NCI-H2196 treated with DMSO at 0.1 percent for 48 hours (cell line): ENCODE measurements around the gene COL11A1.
"Not testable (repeated sequence)": the region's sequence is repeated elsewhere in the genome, so short reads cannot be mapped to it uniquely, and the experiment has no call there.

Source experiments
- DNase-seq: peaks from one replicate; lab custom pipeline; 2025; ENCODE audit not compliant: unreplicated experiment; lab: John Stamatoyannopoulos, UW

Gene COL11A1

DNA sequence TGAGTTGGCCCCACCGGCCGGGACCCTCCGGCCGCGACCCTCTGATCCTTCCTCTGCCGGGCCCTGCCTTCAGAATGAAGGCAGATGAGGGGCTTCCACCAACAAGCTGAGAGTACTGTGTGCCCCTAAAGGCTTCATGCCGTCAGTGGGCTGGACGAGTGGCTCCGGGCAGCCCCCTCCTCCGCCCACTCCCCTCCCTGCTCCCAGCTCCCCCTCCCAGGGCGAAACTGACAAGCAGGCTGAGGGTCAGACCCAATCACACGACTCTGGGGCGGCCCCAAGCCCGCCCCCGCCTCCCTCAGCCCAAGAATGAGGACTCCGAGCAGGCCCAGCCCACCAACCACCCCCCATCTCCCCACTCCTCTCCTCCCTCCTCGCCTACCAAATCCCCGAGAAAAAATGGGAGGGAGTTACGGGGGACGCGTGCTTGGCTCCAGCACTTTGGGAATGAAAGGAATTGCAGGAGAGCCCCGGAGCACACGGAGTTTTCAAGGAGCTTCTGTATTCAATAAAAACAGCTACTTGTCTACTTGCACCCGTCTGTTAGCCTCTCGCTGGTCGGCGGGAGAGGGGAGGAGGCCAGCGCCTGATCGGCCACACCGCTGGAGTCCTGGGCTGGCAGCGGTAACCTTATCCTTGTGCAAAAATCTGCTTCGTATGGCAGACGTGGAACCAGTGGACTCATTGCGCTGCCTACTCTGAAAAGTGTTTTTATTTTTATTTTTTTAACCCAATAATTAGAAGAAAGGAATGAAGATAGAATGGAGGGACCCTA is at the start of gene COL11A1:
Gene COL11A1, minus strand, starts transcription at position 147 of the 775 bp plus-strand sequence. CDS start 344 bp downstream, outside the sequence.
- DNase-seq: no peak

DNA sequence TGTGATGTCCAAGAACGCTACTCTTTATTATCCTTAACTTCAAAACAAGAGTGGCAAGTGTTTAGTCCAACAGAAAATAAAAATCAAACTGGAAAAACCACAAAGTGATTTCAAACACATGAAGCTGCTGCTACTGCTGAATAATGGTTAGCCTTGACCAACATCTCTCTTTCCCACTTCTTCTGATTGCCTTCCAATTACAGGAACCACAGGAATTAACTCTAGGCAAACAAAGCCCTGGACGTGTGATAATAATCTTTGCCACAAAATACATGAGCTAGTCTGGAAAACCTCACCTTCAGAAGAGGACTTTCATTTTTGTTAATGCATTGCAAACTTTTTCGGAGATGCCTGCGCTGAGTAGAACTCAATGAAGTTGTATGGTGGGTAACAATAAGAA is 48.6 kb upstream of the COL11A1 start:
- no peak for DNase-seq

DNA sequence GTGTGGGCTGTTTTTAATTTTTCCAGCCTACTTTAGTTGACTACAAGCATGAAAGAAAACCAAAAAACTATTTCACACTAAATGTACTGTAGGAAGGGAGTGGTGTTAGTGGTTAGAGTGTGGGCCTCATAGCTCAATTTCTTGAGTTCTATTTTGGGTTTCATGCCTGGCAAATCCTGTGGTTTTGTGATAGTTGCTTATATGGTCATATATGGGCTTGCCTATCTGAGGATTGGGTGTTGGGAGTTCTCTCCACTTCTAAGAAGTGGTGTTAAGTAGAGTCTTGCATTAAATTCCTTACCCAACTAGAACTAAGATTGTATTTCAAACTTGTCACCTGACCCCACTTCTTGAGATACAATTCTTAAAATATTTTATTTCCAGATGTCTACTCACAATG is 37.8 kb upstream of the COL11A1 start:
- DNase-seq: no peak

DNA sequence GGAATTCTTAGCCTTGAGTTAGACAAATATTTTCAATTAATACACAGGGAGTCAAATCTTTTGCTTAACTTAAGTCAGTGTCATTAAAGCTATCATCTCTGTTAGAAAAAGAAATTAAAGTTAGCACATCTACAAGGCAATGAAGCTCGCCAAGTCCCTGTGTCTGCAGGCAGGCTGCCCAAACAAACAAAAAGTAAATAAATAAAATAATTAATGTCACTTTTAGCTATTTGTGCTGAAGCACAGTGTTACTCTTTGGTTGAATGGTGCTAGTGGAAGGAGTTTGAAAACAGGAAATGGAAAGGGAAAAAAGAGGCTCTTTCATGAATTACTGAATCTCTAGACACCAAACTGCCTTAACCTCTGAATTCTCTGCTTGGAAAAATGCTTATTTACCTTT is 37.1 kb upstream of the COL11A1 start:
- no peak for DNase-seq

DNA sequence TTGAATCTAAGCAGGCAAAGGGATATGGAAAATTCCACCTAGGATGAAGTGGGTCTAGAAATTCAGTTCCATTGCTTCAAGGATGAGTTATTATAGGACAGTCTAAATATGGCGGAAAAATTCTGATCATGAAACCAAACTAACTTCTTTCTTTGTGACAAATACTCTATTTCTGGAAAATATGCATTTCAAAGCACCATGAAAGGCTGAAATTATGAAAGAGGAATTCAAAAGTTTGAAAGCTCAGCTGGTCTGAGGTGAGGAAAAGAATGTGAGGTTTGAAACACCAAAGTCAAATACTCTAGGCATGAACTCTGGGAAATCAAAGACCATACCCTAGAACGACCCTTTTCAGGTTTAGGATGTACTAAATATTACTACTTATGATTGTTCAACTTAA is 36.4 kb upstream of the COL11A1 start:
- DNase-seq: no peak

DNA sequence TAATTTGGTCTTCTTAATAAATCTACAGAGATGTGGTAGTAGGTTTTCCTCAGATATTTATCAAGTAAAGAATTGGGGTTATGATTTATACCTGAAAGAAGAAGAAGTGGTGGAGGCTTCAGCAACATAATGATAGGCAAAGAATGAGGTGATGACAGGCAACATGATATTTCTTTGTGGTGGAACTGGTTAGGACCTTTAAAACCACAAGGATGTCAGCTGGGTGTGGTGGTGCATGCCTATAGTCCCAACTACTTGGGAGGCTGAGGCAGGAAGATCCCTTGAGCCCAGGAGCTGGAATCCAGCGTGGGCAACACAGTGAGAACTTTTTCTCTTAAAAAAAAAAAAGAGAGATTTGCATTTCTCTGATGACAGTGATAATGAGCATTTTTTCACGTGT is 34.1 kb upstream of the COL11A1 start:
- DNase-seq: no peak

DNA sequence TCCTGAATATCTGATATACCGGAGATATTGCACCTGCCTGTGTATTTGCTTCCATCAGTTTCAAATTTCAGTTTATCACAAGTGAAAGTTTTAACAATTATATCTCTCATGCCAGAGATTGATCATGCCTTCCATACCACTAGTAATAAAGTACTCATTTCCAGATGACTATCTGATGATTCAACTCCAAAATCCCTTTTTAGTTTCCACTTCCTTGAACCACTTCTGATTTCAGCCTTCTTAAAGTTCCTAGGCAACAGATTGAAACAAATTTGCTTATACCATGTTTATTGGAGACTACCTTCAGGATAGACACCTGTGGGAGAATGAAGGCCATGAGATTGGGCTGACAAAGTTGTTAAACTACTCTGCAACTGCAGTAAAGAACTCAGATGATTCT is 21.5 kb upstream of the COL11A1 start:
- no peak for DNase-seq

DNA sequence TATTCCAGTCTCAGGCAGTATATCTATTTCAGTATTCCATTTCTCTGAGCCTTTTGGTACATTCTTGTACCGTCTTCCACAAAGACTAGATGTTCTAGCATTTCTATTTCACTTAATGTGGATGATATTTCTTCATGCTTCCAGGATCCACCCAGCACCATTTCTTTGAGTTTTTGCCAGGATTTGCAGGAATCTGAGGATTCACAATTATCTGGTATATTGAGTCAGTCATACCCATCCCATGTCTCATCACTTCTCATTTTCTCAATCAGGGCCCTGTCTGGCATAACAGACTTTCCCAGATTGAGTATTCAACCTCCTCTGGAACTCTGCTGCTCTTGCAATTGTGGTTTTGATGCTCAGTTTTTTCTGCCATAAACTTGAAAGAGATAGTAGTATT is 20.9 kb upstream of the COL11A1 start:
- no peak for DNase-seq

DNA sequence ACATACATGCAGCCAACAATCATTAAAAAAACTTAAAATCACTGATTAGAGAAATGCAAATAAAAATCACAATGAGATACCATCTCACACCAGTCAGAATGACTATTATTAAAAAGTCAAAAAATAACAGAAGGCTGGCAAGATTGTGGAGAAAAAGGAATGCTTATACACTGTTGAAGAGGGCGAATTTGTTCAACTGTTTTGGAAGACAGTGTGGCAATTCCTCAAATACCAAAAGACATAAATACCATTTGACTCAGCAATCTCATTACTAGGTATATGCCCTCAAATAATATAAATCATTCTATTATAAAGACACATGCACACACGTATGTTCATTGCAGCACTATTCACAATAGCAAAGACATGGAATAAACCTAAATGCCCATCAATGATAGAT is 19.9 kb upstream of the COL11A1 start:
- DNase-seq: not testable (repeated sequence)

DNA sequence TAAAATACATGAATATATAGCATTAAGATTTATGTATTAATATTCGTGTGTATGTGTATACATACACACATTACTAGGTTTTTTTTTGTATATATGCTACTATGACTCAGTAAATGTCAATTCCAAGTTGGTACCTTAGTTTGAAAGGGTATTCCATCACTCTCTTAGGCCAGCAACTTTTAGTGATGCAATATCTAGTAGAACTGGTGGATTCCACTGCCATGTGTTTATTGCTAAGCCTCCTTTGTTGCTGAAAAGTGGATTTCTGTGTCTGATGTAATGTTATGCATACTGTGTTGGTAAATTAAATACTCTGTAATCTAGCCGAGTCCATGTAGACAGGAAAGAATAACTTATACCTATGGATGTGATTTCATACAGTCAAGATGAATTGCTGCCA is 16.9 kb upstream of the COL11A1 start:
- DNase-seq: no peak

DNA sequence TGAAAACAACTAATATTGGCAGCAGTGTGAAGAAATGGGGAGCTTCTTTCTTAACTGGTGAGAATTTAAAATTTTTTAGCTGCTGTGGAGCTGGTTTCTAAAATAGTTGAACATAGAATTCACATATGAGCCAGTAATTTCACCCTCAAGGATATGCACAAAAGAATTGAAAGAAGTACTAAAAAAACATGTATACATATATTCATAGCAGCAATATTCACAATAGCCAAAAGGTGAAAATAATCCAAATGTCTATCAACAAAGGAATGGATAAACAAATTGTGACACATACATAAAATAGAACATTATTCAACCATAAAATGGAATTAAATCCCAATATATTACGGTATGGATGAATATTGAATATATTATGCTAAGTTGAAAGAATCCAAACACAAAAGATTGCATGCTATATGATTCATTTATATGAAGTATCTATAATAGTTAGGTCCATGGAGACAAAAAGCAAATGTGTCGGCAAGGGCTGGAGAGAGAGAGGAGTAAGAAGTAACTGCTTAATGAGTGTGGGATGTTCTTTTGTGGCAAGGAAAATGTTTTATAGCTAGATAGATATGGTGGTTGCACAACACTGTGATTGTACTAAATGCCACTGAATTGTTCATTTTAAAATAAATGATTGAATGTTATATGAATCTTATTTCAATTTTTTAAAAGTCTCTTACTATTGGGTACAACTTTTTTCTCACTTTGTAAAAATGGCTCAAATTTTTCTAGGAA is 14.8 kb upstream of the COL11A1 start:
- DNase-seq: no peak

DNA sequence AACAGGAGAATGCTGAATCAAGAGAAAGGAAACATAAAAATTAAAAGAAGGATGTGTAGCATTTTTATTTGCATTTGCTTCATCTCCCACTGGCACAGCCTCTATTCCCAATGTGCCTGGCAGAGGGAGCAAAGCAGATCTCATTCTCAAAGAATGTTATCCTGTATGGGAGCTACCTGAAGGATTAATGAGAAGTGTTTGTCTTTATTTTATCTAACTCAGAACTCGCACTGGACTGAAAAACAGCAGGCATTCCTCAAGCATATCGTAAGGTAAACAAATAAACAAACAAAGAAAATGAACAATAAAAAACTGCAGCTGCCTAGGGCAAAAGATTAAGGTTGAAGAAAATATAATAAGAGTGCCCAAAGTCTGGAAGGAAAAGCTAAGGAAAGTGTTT is 12.7 kb upstream of the COL11A1 start:
- no peak for DNase-seq

DNA sequence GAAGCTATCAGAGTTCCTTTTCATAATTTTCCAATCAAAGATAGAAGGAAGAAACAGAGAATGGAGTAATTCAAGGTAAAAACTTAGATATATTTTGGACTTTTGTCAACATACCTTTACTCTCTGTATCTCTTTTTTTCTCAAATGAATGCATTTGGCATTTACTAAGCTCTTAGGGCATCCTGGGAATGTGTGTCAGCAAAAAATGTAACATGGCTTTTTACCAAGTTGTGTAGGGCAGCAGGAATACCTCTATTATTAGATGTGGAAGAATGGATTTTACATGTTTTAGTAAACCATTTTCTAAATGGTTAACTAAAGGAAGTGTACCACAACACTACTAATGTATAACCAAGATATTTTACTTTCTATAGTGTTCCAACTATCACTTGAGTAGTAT is 4.2 kb upstream of the COL11A1 start:
- no peak for DNase-seq

DNA sequence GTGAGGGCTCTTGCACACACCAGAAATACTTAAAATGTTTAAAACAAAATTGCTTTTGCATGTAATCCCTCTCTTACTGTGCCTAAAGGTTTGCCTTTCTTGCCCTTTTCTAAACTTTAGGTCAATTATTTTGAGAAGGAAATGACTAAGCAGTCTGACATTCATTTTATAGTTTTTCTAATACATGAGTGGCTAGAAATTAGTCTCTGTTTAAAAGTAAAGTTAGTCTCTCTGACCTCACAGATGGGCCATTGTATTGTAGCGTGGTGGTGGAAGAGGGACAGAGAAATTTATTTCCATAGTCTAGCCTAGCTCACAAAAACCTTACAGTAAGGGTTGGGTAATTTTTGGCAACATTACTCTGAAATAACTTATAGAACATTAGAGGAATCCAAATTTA is 3.6 kb upstream of the COL11A1 start:
- no peak for DNase-seq

DNA sequence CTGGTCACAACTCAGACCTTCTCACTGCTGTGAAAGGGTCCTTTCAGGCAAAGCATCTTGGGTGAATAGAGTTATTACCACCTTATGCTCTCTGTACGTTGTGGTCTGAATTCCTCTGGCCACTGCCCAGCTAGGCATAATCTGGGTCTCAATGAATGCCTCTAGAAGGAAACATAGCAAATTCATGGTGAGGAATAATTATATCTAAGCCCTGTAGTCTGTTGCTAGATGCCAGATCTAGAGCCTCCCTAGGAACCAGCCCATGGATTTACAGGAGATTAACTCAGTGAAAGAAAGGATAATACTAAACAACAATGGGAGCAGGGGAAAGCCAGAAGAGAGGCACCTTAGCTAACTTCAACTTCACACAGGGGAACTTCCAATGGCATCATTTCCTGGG is 2.4 kb upstream of the COL11A1 start:
- no peak for DNase-seq

DNA sequence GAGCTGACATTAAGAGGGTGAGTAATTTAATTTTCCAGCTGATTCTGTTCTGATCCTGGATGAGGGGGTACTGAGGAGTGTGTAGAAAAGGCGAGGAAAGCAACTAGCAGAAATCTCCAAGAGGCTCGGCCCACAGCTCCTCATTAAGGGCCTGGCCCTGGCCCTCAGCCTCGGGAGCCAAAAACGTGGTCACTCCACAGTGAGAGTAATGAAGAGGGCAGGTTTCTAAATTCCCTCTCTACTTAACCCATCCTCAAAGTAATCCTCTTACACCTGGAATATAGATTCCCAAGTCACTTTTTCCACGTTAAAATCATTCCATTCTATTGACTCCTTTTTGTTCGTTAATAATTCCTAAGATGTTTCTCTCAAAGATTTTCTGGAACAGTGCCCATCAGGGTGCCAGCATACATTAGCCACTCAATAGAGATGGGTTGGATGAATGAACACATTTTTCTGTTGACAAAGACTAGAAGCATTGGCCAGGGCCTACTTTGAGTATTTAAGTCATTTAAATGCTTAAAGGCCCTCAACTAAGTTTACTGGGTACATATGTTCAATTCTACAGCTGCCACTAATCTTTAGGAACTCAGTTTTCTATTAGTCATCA is 1.1 kb upstream of the COL11A1 start:
- no peak for DNase-seq

DNA sequence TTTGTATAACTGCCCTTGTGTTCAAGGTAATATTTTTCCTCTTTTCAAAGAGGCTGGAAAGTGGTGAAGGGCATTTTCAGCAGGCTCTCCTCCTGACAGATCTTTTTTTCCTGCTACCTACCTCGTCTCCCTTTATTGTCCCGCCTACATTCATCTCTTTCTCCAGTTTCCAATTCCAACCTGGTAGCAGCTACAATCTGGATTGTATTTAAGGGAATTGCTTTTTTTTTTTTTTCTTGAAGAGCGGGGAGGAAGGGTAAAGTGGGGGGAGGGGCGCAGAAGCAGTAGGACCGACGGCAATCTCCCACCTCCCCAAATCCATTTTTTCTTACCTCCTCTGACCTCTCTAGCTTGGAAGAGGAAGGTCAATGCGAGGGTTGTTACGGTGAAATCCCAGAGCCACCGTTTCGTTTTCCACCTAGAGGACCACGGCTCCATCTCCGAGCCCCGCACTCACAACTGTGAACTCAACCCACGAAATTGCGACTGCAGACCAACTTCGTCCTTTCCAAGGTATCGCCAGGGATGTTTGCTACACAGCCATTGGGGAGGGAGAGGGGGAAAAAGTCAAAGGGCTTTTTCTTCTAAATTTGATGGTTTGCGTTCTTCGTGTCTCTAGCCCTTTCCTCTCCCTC is 464 bp downstream of the COL11A1 start:
- DNase-seq: no peak

DNA sequence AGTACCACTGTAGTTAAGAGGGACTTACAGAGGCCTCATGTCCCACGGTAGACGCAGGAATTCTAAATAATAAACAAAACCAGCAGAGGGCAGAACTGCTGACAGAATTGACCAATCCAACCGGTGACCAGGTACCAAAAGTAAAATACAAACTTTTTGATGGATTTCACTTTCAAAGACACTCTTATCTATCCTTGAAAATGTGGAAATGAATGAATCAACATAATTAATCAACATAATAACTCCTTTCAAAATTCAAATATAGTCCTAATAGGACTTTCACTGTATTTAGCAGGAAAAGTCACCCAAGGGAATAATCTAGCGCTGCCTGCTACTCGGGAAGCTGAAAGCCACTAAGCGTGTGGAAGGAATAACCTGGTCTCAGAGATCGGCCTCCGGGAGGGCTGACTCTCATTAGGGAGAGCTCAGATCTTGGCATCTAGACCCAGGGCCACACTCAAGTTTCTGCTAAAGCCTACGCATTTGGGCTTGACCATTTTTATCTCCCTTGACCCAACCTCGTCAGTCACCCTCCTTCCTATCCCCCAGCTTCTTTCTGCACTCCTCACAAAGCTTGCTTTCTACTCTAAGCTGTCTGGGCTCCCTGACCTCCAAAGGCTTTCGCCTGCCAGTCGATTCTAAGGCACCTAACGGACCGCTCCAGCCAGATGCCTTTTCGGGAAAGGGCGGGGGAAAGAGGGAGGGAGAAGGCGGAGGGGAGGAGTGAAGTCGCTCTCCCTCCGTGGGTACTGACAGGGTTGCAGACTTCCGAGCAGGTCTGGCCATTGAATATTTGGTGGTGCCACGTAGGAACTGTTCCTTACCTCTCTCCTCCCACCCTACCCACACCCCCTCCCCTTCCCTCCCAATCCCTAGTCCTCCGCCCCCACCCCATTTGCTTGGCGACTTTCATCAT is 1.6 kb downstream of the COL11A1 start:
- DNase-seq: no peak

DNA sequence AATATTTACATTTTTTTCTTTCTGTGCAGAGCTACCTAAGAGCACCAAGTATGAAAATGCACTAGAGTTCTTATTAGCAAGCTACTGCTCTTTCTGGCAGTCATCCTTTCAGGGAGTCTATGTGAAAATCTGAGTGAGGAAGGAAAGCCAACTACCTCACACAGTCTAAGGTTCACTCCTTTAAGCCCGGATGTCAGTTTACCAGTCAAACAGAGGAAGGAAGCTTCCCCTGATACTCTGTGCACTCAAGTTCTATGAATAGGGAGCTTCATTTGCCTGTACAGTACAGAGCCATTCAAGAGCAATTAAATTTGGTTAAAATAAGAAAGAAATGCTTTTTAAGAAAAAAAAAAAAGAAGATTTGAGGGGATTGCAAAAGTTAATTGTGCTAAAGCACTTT is 6.9 kb downstream of the COL11A1 start:
- DNase-seq: no peak

DNA sequence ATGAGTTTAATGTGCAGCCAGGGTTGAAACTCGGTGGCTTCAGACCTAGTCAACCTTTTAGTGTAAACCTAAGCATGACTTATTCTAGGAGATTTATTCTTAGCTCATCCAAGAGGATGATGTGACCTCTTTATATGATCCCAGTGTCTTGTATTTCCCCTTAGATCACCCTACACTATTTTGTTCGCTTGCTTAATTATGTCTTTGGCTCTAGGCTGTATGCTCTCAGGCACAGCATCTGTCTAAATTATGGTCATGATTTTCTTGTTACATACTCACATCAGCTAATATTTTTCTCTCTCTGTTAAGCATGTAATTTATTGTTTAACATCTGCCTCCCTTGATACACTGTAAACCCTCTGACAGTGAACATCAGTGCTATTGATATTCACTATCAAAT is 19.1 kb downstream of the COL11A1 start:
- DNase-seq: no peak

DNA sequence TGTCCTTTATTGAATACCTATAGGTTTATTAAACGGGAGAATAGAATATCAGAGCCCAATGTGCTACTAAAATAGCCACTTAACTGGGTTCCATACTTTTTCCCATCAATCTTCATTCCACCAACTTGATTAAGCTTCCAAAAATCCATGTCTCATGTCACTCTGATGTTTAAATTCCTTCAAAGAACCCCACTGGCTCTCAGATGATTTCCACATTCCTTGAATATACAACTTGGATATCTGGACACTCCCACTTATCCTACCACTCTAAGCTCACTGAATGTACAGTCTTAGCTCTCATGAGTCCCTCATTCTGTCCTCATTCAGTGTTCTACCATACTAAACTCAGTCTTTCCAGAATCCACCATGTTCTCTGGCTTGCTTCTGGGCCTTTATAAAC is 21.1 kb downstream of the COL11A1 start:
- no peak for DNase-seq
